Measurements from ENCODE around the gene PCARE.
"Not testable (repeated sequence)": the region's sequence is repeated elsewhere in the genome, so short reads cannot be mapped to it uniquely, and the experiment has no call there.

PCARE gene

GRCh38 chr2:29097569-29097968 lies 23.2 kb upstream of the PCARE start:
- H2AFZ ChIP-seq (ENCODE audit: low read length): no peak overlapping the region
- no peaks in the 10 kb centered on the region for H3K9me3 ChIP-seq (ENCODE audit: low read length)
- no peaks in the 10 kb centered on the region for H3K79me2 ChIP-seq (ENCODE audit: insufficient read depth, low read length)
- H3K27me3 ChIP-seq (ENCODE audit: insufficient read depth, low read length): no peaks in the 10 kb centered on the region
- H3K36me3 ChIP-seq (ENCODE audit: insufficient read depth, low read length): no peaks in the 10 kb centered on the region
- TF ChIP-seq, protein P1, sequence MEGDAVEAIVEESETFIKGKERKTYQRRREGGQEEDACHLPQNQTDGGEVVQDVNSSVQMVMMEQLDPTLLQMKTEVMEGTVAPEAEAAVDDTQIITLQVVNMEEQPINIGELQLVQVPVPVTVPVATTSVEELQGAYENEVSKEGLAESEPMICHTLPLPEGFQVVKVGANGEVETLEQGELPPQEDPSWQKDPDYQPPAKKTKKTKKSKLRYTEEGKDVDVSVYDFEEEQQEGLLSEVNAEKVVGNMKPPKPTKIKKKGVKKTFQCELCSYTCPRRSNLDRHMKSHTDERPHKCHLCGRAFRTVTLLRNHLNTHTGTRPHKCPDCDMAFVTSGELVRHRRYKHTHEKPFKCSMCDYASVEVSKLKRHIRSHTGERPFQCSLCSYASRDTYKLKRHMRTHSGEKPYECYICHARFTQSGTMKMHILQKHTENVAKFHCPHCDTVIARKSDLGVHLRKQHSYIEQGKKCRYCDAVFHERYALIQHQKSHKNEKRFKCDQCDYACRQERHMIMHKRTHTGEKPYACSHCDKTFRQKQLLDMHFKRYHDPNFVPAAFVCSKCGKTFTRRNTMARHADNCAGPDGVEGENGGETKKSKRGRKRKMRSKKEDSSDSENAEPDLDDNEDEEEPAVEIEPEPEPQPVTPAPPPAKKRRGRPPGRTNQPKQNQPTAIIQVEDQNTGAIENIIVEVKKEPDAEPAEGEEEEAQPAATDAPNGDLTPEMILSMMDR (IDR thresholded peaks at IDR 0.05; ENCODE audit: low read length): no peak
- no peak for TF ChIP-seq EZH2 (IDR thresholded peaks at IDR 0.05; ENCODE audit: borderline replicate concordance, low read length)
- no peak overlapping the region for H3K4me2 ChIP-seq (ENCODE audit: low read length)
- H4K20me1 ChIP-seq (ENCODE audit: insufficient read depth, low read length): no peaks in the 10 kb centered on the region
- no peak overlapping the region for H3K9ac ChIP-seq (ENCODE audit: low read length)
- H3K4me1 ChIP-seq (ENCODE audit: insufficient read depth, low read length, severe bottlenecking): no peaks in the 10 kb centered on the region
- no peaks in the 10 kb centered on the region for H3F3A ChIP-seq (ENCODE audit: insufficient read depth, low read length)
- no peaks in the 10 kb centered on the region; the same call in 1 of the 2 replicates for H3K9me2 ChIP-seq (ENCODE audit: low read depth, low read length)
- no peak overlapping the region for H3K4me3 ChIP-seq (ENCODE audit: low read depth, low read length, poor library complexity, severe bottlenecking)
- H3K27ac ChIP-seq (ENCODE audit: low read depth, low read length, poor library complexity, severe bottlenecking): no peak overlapping the region

DNA sequence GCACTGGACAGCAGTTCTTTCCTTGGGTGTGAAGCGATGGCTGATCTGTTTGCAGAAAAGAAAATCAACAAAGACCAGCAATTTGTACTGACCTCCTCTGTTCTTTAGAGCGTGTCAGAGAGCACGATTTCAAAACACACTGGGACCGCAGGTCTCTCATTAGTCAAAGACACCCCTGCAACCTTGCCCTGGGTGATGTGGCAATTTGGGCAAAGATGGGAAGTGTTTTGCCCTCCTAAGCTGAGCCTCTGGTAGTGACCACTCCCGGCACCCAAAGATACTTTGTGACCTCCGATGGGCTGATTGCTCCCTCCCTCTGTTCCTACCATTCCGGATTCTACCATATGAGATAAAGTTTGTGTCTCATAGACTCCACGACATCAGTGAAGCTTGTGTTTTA lies 22.6 kb upstream of the PCARE start:
- H3K9me2 ChIP-seq (ENCODE audit: low read depth, low read length): no peaks in the 10 kb centered on the region; the same call in 1 of the 2 replicates
- H3K36me3 ChIP-seq (ENCODE audit: insufficient read depth, low read length): no peaks in the 10 kb centered on the region
- no peaks in the 10 kb centered on the region for H3K4me1 ChIP-seq (ENCODE audit: insufficient read depth, low read length, severe bottlenecking)
- H3K4me2 ChIP-seq (ENCODE audit: low read length): no peak overlapping the region
- H4K20me1 ChIP-seq (ENCODE audit: insufficient read depth, low read length): no peaks in the 10 kb centered on the region
- no peak overlapping the region for H3K4me3 ChIP-seq (ENCODE audit: low read depth, low read length, poor library complexity, severe bottlenecking)
- H3K9ac ChIP-seq (ENCODE audit: low read length): no peak overlapping the region
- no peaks in the 10 kb centered on the region for H3K79me2 ChIP-seq (ENCODE audit: insufficient read depth, low read length)
- H2AFZ ChIP-seq (ENCODE audit: low read length): no peak overlapping the region
- TF ChIP-seq EZH2 (IDR thresholded peaks at IDR 0.05; ENCODE audit: borderline replicate concordance, low read length): no peak
- TF ChIP-seq, protein P1 (IDR thresholded peaks at IDR 0.05; ENCODE audit: low read length): no peak
- H3K27ac ChIP-seq (ENCODE audit: low read depth, low read length, poor library complexity, severe bottlenecking): no peak overlapping the region
- no peaks in the 10 kb centered on the region for H3K27me3 ChIP-seq (ENCODE audit: insufficient read depth, low read length)
- H3K9me3 ChIP-seq (ENCODE audit: low read length): no peaks in the 10 kb centered on the region
- no peaks in the 10 kb centered on the region for H3F3A ChIP-seq (ENCODE audit: insufficient read depth, low read length)

DNA sequence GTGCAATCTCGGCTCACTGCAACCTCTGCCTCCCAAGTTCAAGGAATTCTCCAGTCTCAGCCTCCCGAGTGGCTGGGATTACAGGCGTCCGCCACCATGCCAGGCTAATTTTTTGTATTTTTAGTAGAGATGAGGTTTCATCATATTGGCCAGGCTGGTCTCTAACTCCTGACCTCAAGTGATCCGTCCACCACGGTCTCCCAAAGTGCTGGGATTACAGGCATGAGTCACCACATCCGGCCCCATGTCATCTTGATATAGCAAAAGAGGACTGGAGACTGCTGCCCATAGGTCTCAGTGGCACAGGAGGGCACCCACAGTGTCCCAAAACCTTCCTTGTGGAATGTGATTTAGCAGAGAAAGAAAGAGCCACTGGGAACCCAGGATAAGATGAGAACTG lies 16.0 kb upstream of the PCARE start:
- not testable (repeated sequence) for H3K27ac ChIP-seq (ENCODE audit: low read depth, low read length, poor library complexity, severe bottlenecking); H3K4me3 ChIP-seq (ENCODE audit: low read depth, low read length, poor library complexity, severe bottlenecking); H3K27me3 ChIP-seq (ENCODE audit: insufficient read depth, low read length); H4K20me1 ChIP-seq (ENCODE audit: insufficient read depth, low read length); H3K36me3 ChIP-seq (ENCODE audit: insufficient read depth, low read length); H3K79me2 ChIP-seq (ENCODE audit: insufficient read depth, low read length); H3K9ac ChIP-seq (ENCODE audit: low read length); H2AFZ ChIP-seq (ENCODE audit: low read length); H3F3A ChIP-seq (ENCODE audit: insufficient read depth, low read length); H3K4me2 ChIP-seq (ENCODE audit: low read length); H3K9me2 ChIP-seq (ENCODE audit: low read depth, low read length); H3K4me1 ChIP-seq (ENCODE audit: insufficient read depth, low read length, severe bottlenecking); H3K9me3 ChIP-seq (ENCODE audit: low read length)

DNA sequence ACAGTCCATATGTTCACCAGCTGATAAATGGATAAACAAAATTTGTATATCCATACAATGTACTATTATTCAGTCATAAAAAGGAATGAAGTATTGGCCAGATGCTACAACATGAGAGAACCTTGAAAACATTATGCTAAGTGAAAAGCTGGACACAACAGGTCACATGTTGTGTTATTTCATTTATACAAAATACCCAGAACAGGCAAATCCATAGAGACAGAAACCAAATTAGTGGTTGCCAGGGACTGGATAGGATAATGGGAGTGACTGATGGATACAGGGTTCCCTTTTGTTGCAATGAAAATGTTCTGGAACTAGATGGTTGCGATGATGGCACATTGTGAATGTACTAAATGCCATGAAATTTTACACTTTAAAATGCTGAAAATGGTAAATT lies 10.2 kb upstream of the PCARE start:
- no peak overlapping the region for H2AFZ ChIP-seq (ENCODE audit: low read length)
- H3K9me2 ChIP-seq (ENCODE audit: low read depth, low read length): no peaks in the 10 kb centered on the region
- H3K27ac ChIP-seq (ENCODE audit: low read depth, low read length, poor library complexity, severe bottlenecking): no peak overlapping the region
- H4K20me1 ChIP-seq (ENCODE audit: insufficient read depth, low read length): no peaks in the 10 kb centered on the region
- TF ChIP-seq, protein P1 (IDR thresholded peaks at IDR 0.05; ENCODE audit: low read length): no peak
- no peak for TF ChIP-seq EZH2 (IDR thresholded peaks at IDR 0.05; ENCODE audit: borderline replicate concordance, low read length)
- H3K27me3 ChIP-seq (ENCODE audit: insufficient read depth, low read length): no peaks in the 10 kb centered on the region
- H3K79me2 ChIP-seq (ENCODE audit: insufficient read depth, low read length): no peaks in the 10 kb centered on the region
- H3K9me3 ChIP-seq (ENCODE audit: low read length): no peaks in the 10 kb centered on the region; the same call in 1 of the 2 replicates
- no peaks in the 10 kb centered on the region for H3K4me1 ChIP-seq (ENCODE audit: insufficient read depth, low read length, severe bottlenecking)
- no peaks in the 10 kb centered on the region for H3K36me3 ChIP-seq (ENCODE audit: insufficient read depth, low read length)
- H3F3A ChIP-seq (ENCODE audit: insufficient read depth, low read length): no peaks in the 10 kb centered on the region
- H3K9ac ChIP-seq (ENCODE audit: low read length): no peak overlapping the region
- no peak overlapping the region for H3K4me3 ChIP-seq (ENCODE audit: low read depth, low read length, poor library complexity, severe bottlenecking)
- H3K4me2 ChIP-seq (ENCODE audit: low read length): no peak overlapping the region
